SK-N-MC (cell line): ENCODE results near the gene FGF12.

Experiments used
- DNase-seq: peaks from one replicate; pipeline ENCODE4 v3.0.0-alpha.2; 2011; ENCODE audit warnings: low read depth, low spot score
- H3K27ac ChIP-seq: fragments of 200-600 bp; sonication (generic); 2 replicates; pipeline ENCODE4 v1.5.1; 2016; ENCODE audit warnings: mixed run types
- H3K36me3 ChIP-seq: fragments of 200-600 bp; sonication (generic); 2 replicates; pipeline ENCODE4 v1.6.1; 2017; ENCODE audit warnings: antibody characterized with exemption, low read length, mixed read lengths; ENCODE audit not compliant: insufficient read depth
- H3K4me3 ChIP-seq: fragments of 200-600 bp; sonication (generic); 2 replicates; pipeline ENCODE4 v1.5.1; 2016
- H3K9ac ChIP-seq: fragments of 200-600 bp; sonication (generic); 2 replicates; pipeline ENCODE4 v1.8.0; 2017; ENCODE audit warnings: mixed run types, mixed read lengths; ENCODE audit not compliant: insufficient read length
- H3K9me3 ChIP-seq: fragments of 200-600 bp; sonication (generic); 2 replicates; pipeline ENCODE4 v1.6.1; 2017; ENCODE audit warnings: low read depth, mild to moderate bottlenecking, antibody characterized with exemption, low read length, moderate library complexity, mixed read lengths
- EZH2 ChIP-seq: fragments of 200-600 bp; sonication (generic); IDR thresholded peaks from one replicate; pipeline ENCODE4 v1.6.1; 2017; ENCODE audit warnings: antibody characterized with exemption
- FOXP2 ChIP-seq: optimal IDR thresholded peaks from 2 replicates; pipeline ENCODE3; 2011; ENCODE audit warnings: mild to moderate bottlenecking, moderate library complexity; ENCODE audit not compliant: insufficient read depth; ENCODE audit errors: extremely low read length, control extremely low read depth
- POLR2AphosphoS5 ChIP-seq: IDR thresholded peaks from 2 replicates; pipeline ENCODE4 v1.6.1; 2012; ENCODE audit warnings: mild to moderate bottlenecking, low read depth, low read length, borderline replicate concordance

The FGF12 gene

DNA sequence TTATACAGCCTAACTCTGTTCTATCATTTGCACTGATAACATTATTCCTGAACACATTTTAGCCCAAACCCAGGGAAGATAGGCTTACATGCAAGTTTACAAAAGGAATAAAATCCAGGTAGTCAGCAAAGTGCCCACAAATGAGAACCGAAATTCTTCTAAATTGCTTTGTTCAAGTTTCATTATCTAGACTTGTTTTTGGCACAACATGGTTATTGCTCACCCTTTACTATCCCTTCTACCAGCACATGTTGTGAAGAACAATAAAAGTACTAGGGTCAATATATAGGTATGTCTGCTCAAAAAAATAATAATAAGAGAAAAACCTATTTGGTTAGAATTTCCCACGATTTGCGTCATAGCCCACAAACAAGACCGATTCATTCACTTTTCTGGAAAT lies 430.5 kb downstream of the FGF12 start:
- H3K36me3 ChIP-seq, result no peaks in the 10 kb centered on the region
- H3K9ac ChIP-seq, result no peak overlapping the region
- H3K9me3 ChIP-seq, result no peaks in the 10 kb centered on the region
- H3K27ac ChIP-seq, result no peak overlapping the region
- no peak overlapping the region for H3K4me3 ChIP-seq
- TF ChIP-seq FOXP2 (no peak), EZH2 (no peak), POLR2AphosphoS5 (no peak)
- DNase-seq, result no peak

- H3K36me3 ChIP-seq, result no peaks in the 10 kb centered on the region
- H3K27ac ChIP-seq, result no peak overlapping the region
- H3K4me3 ChIP-seq, result no peak overlapping the region
- no peak for DNase-seq
- no peak overlapping the region for H3K9ac ChIP-seq
- TF ChIP-seq EZH2, result no peak
- no peak for TF ChIP-seq POLR2AphosphoS5
- H3K9me3 ChIP-seq, result no peaks in the 10 kb centered on the region
These were observed 442.8 kb downstream of the FGF12 start for GRCh38 chr3:192284443-192285072.

DNA sequence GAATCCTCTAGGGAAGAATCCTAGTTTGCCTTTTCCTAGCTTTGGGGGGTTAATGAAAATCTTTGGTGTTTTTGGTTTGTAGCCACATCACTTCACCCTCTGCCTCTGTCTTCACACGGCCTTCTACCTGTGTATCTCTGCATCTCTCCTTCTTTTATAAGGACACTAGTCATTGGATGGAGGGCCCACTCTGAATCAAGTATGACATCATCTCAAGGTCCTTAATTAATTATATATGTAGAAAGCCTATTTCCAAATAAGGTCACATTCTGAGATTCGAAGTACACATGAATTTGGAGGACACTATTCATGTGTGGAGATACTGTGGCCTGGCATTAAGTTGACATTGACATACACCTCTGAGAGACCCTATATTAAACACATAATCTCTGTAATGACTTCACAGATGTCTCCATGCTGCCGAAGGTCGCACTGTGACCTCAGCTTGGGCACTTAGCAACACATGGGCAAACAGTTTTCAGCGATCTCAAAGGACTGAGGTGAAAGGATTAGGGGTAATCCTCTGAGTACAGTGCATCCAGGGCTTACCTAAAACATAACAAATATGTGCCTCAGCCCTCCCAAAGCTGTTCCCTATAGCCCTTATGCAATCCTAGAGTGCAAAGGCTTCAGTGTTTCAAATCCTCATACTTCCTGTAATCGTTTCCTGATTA lies 446.0 kb downstream of the FGF12 start:
- no peaks in the 10 kb centered on the region for H3K9me3 ChIP-seq
- peak overlapping the region; percentile 91 for H3K27ac ChIP-seq
- H3K36me3 ChIP-seq, result no peaks in the 10 kb centered on the region
- no peak for TF ChIP-seq EZH2
- TF ChIP-seq POLR2AphosphoS5, result no peak
- no peak for TF ChIP-seq FOXP2
- H3K9ac ChIP-seq, result no peak overlapping the region
- H3K4me3 ChIP-seq, result no peak overlapping the region
- no peak for DNase-seq

- Histone ChIP-seq H3K36me3 (no peaks in the 10 kb centered on the region), H3K9me3 (no peaks in the 10 kb centered on the region), H3K4me3 (peak overlapping the region; percentile 68), H3K27ac (peak overlapping the region; percentile 91), H3K9ac (peak overlapping the region; percentile 78)
- no peak for TF ChIP-seq POLR2AphosphoS5
- no peak for TF ChIP-seq FOXP2
- TF ChIP-seq EZH2, result no peak
- DNase-seq, result peak; percentile 66
These were observed 447.7 kb downstream of the FGF12 start for GRCh38 chr3:192279664-192280063.

- DNase-seq, result no peak
- Histone ChIP-seq H3K36me3 (no peaks in the 10 kb centered on the region), H3K9me3 (no peaks in the 10 kb centered on the region), H3K27ac (no peak overlapping the region), H3K4me3 (peak overlapping the region; percentile 13; the same call in 1 of the 2 replicates), H3K9ac (no peak overlapping the region)
- no peak for TF ChIP-seq FOXP2
- no peak for TF ChIP-seq POLR2AphosphoS5
- no peak for TF ChIP-seq EZH2
These were observed 449.9 kb downstream of the FGF12 start for GRCh38 chr3:192277477-192277876.

DNA sequence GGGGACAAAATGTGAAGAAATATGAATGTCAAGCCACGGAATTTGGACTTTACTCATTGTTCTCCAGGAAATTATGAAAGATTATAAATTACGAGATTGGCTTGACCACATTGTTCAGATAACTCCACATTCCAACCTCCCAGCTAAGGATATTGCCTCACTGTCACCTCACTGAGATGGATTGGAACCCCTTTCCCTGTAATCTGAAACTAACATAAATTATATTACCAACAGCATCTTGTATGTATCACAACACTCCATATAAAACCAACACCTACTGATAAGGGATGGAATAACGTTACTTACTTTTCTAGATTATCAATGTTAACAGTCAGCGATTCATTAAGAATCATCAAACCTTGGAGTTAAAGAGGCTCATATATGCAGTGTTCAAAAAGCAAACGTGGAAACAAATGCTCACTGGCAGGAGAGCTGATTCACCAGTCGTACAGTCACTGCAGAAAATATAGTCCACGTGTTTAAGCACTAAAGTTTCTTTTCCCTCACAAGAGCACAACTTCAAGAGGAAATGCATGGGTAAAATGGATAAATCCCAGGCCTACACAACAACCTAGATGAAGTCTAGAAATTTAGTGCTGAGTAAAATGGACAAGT lies 451.5 kb downstream of the FGF12 start:
- no peaks in the 10 kb centered on the region for H3K9me3 ChIP-seq
- no peak overlapping the region for H3K27ac ChIP-seq
- no peak overlapping the region for H3K4me3 ChIP-seq
- TF ChIP-seq FOXP2 (no peak), EZH2 (no peak)
- H3K9ac ChIP-seq, result no peak overlapping the region
- no peaks in the 10 kb centered on the region for H3K36me3 ChIP-seq
- DNase-seq, result no peak

GRCh38 chr3:192273697-192274010 lies 453.7 kb downstream of the FGF12 start:
- no peaks in the 10 kb centered on the region for H3K9me3 ChIP-seq
- H3K9ac ChIP-seq, result no peak overlapping the region
- H3K4me3 ChIP-seq, result no peak overlapping the region
- no peak overlapping the region for H3K27ac ChIP-seq
- no peak for DNase-seq
- H3K36me3 ChIP-seq, result no peaks in the 10 kb centered on the region
- TF ChIP-seq POLR2AphosphoS5 (no peak), EZH2 (no peak), FOXP2 (no peak)

GRCh38 chr3:192273001-192273696 lies 454.2 kb downstream of the FGF12 start:
- no peaks in the 10 kb centered on the region for H3K36me3 ChIP-seq
- no peak overlapping the region for H3K4me3 ChIP-seq
- no peaks in the 10 kb centered on the region for H3K9me3 ChIP-seq
- no peak overlapping the region for H3K27ac ChIP-seq
- no peak overlapping the region for H3K9ac ChIP-seq
- DNase-seq, result no peak
- no peak for TF ChIP-seq FOXP2
- TF ChIP-seq EZH2, result no peak
- no peak for TF ChIP-seq POLR2AphosphoS5
